Brain microvascular endothelial cell (primary cell): ENCODE results near the gene RHEX.
"Not testable (repeated sequence)": the region's sequence is repeated elsewhere in the genome, so short reads cannot be mapped to it uniquely, and the experiment has no call there.

ENCODE experiments used
- DNase-seq: peaks from one replicate; pipeline ENCODE4 v3.0.0-alpha.2; 2020
- H3K27ac ChIP-seq: fragments of 250-450 bp; sonication (Bioruptor Pico); 2 replicates; pipeline ENCODE4 v1.5.1; 2020; ENCODE audit warnings: mild to moderate bottlenecking, moderate library complexity
- H3K27me3 ChIP-seq: fragments of 250-450 bp; sonication (Bioruptor Pico); replicated peaks from 2 replicates; pipeline ENCODE4 v1.5.1; 2020; ENCODE audit warnings: mild to moderate bottlenecking
- H3K36me3 ChIP-seq: fragments of 250-450 bp; sonication (Bioruptor Pico); replicated peaks from 2 replicates; pipeline ENCODE4 v1.5.1; 2020; ENCODE audit warnings: mild to moderate bottlenecking
- H3K4me3 ChIP-seq: 2 replicates; pipeline ENCODE4 v1.5.1; 2011; ENCODE audit warnings: low read depth, mild to moderate bottlenecking, control low read depth, low read length, moderate library complexity
- CTCF ChIP-seq: IDR thresholded peaks from 2 replicates; pipeline ENCODE4 v1.5.1; 2011; ENCODE audit warnings: low read depth, mild to moderate bottlenecking, moderate library complexity, low read length, control low read depth, inconsistent platforms; ENCODE audit errors: missing control alignments
- in situ Hi-C: cut with HindIII; loops from 2 replicates; pipeline ENCODE4 v1.10.0; 2017; ENCODE audit warnings: low sequenced_read_pairs, low pct_ligation_motif_present

Gene RHEX

GRCh38 chr1:206052919-206053610 lies at the start of gene RHEX:
Gene RHEX, plus strand, starts transcription at chr1:206053173. Its CDS starts 44,656 bp downstream, at chr1:206097829.
- in situ Hi-C loops = not testable (repeated sequence)

GRCh38 chr1:206003854-206004800 lies 48.8 kb upstream of the RHEX start:
- H3K4me3 ChIP-seq = no peak overlapping the region

More at GRCh38 chr1:206052919-206053610, at the start of gene RHEX:
- H3K4me3 ChIP-seq, H3K27me3 ChIP-seq, H3K36me3 ChIP-seq, H3K27ac ChIP-seq, DNase-seq: not testable (repeated sequence)

GRCh38 chr1:206004826-206005225 lies 48.1 kb upstream of the RHEX start:
- Histone ChIP-seq H3K27ac (no peak overlapping the region), H3K4me3 (no peak overlapping the region), H3K36me3 (no peaks in the 10 kb centered on the region), H3K27me3 (no peaks in the 10 kb centered on the region)
- TF ChIP-seq CTCF = no peak
- no peak for DNase-seq
- in situ Hi-C loops = no loop called here

More at GRCh38 chr1:206003854-206004800, 48.8 kb upstream of the RHEX start:
- Histone ChIP-seq H3K27me3 (no peaks in the 10 kb centered on the region), H3K27ac (no peak overlapping the region), H3K36me3 (no peaks in the 10 kb centered on the region)
- in situ Hi-C loops = no loop called here
- TF ChIP-seq CTCF = no peak
- no peak for DNase-seq

GRCh38 chr1:206005234-206005633 lies 47.7 kb upstream of the RHEX start:
- in situ Hi-C loops = no loop called here
- Histone ChIP-seq H3K36me3 (no peaks in the 10 kb centered on the region), H3K27ac (no peak overlapping the region), H3K4me3 (no peak overlapping the region), H3K27me3 (no peaks in the 10 kb centered on the region)
- no peak for DNase-seq
- TF ChIP-seq CTCF = no peak

- no peak for DNase-seq
- no peak overlapping the region for H3K27ac ChIP-seq
- no peak for TF ChIP-seq CTCF
- H3K36me3 ChIP-seq = no peaks in the 10 kb centered on the region
- no peaks in the 10 kb centered on the region for H3K27me3 ChIP-seq
- H3K4me3 ChIP-seq = no peak overlapping the region
- in situ Hi-C loops = no loop called here
These were observed 47.2 kb upstream of the RHEX start for GRCh38 chr1:206005778-206006180.

GRCh38 chr1:206006946-206007345 lies 46.0 kb upstream of the RHEX start:
- no peaks in the 10 kb centered on the region for H3K27me3 ChIP-seq
- H3K4me3 ChIP-seq = no peak overlapping the region
- in situ Hi-C loops = no loop called here
- H3K36me3 ChIP-seq = no peaks in the 10 kb centered on the region
- TF ChIP-seq CTCF = no peak
- DNase-seq = no peak
- no peak overlapping the region for H3K27ac ChIP-seq
